HL-60/S4 (cell line): ENCODE results near the gene IFNA21.
"Not testable (repeated sequence)": the region's sequence is repeated elsewhere in the genome, so short reads cannot be mapped to it uniquely, and the experiment has no call there.

Source experiments
- in situ Hi-C: fragments of 300-500 bp; cut with MboI; formaldehyde crosslinking; loops from 2 replicates; pipeline ENCODE4 v1.14.3; 2022; ENCODE audit warnings: low sequenced_read_pairs

Gene IFNA21

GRCh38 chr9:21144603-21145002 lies 21.9 kb downstream of the IFNA21 start:
- in situ Hi-C loops = no loop called here

GRCh38 chr9:21141427-21141882 lies 25.0 kb downstream of the IFNA21 start, which contains the start of gene IFNW1:
TSS of gene IFNW1 (minus strand) at chr9:21141832. CDS start at chr9:21141570, 262 bp downstream.
- in situ Hi-C loops = no loop called here

GRCh38 chr9:21137020-21137419 lies 29.4 kb downstream of the IFNA21 start:
- in situ Hi-C loops = no loop called here

GRCh38 chr9:21135736-21136135 lies 30.7 kb downstream of the IFNA21 start:
- in situ Hi-C loops = no loop called here

- in situ Hi-C loops = not testable (repeated sequence)
These were observed 38.3 kb downstream of the IFNA21 start for GRCh38 chr9:21128186-21128585.

GRCh38 chr9:21121595-21122251 lies 44.7 kb downstream of the IFNA21 start:
- in situ Hi-C loops = no loop called here

GRCh38 chr9:21121079-21121478 lies 45.4 kb downstream of the IFNA21 start:
- in situ Hi-C loops = no loop called here

- in situ Hi-C loops = no loop called here
These were observed 47.2 kb downstream of the IFNA21 start for GRCh38 chr9:21119093-21119770.
